HepG2 (cell line): ENCODE results near the gene MFAP4. TPM values are rescaled to one million over a fixed set of nuclear protein-coding genes. Genes with fewer than 3 reads are reported as not detected.

Source experiments
- FOXJ3 ChIP-seq: sonication (generic); formaldehyde crosslinking; IDR thresholded peaks from 2 replicates; pipeline ENCODE4 v1.4.0; 2020; ENCODE audit warnings: missing genetic modification reagents, mild to moderate bottlenecking, borderline replicate concordance
- JUND ChIP-seq: sonication (generic); formaldehyde crosslinking; IDR thresholded peaks from 2 replicates; pipeline ENCODE4 v1.8.0; 2022; ENCODE audit warnings: mild to moderate bottlenecking, missing genetic modification reagents
- MAFK ChIP-seq, 2 experiments: IDR thresholded peaks in 1 of 2; conservative IDR thresholded peaks in 1 of 2; 2 replicates each; pipeline ENCODE4 v1.6.1; 2011; ENCODE audit warnings: improper control_type of control experiment in 2 of 2, low read length in 2 of 2
- POGZ ChIP-seq: sonication (generic); formaldehyde crosslinking; IDR thresholded peaks from 2 replicates; pipeline ENCODE4 v1.4.0; 2020; ENCODE audit warnings: mild to moderate bottlenecking, missing genetic modification reagents
- RFXANK ChIP-seq: IDR thresholded peaks from 2 replicates; pipeline ENCODE4 v1.6.1; 2016
- SRY ChIP-seq: sonication (generic); formaldehyde crosslinking; IDR thresholded peaks from 2 replicates; pipeline ENCODE4 v1.8.0; 2022; ENCODE audit warnings: mild to moderate bottlenecking, missing genetic modification reagents
- THAP11 ChIP-seq: IDR thresholded peaks from 2 replicates; pipeline ENCODE4 v1.6.1; 2016; ENCODE audit warnings: missing biosample characterization, missing genetic modification reagents
- TOPORS ChIP-seq: sonication (generic); formaldehyde crosslinking; IDR thresholded peaks from 2 replicates; pipeline ENCODE4 v1.8.0; 2023; ENCODE audit warnings: mild to moderate bottlenecking, missing genetic modification reagents
- XBP1 ChIP-seq: sonication (generic); formaldehyde crosslinking; IDR thresholded peaks from 2 replicates; pipeline ENCODE4 v1.5.0; 2020; ENCODE audit warnings: missing genetic modification reagents
- ZFAT ChIP-seq: sonication (generic); formaldehyde crosslinking; conservative IDR thresholded peaks from 2 replicates; pipeline ENCODE4 v1.8.1; 2023; ENCODE audit warnings: missing genetic modification reagents, inconsistent platforms
- ZFX ChIP-seq: sonication (generic); formaldehyde crosslinking; IDR thresholded peaks from 2 replicates; pipeline ENCODE4 v1.4.0; 2020; ENCODE audit warnings: mild to moderate bottlenecking, low read depth, missing genetic modification reagents, moderate library complexity
- ZIK1 ChIP-seq: sonication (generic); formaldehyde crosslinking; IDR thresholded peaks from 2 replicates; pipeline ENCODE4 v1.5.0; 2020; ENCODE audit warnings: mild to moderate bottlenecking, low read depth, missing genetic modification reagents, borderline replicate concordance
- ZNF101 ChIP-seq: sonication (generic); formaldehyde crosslinking; IDR thresholded peaks from 2 replicates; pipeline ENCODE4 v1.4.0; 2020; ENCODE audit warnings: mild to moderate bottlenecking, low read depth, missing genetic modification reagents, borderline replicate concordance
- ZNF256 ChIP-seq: sonication (generic); formaldehyde crosslinking; conservative IDR thresholded peaks from 2 replicates; pipeline ENCODE4 v1.4.0; 2020; ENCODE audit warnings: missing genetic modification reagents
- ZNF263 ChIP-seq: sonication (generic); formaldehyde crosslinking; IDR thresholded peaks from 2 replicates; pipeline ENCODE4 v1.4.0; 2020; ENCODE audit warnings: missing genetic modification reagents
- ZNF264 ChIP-seq: sonication (generic); formaldehyde crosslinking; IDR thresholded peaks from 2 replicates; pipeline ENCODE4 v1.4.0; 2020; ENCODE audit warnings: missing genetic modification reagents
- ZNF446 ChIP-seq: sonication (generic); formaldehyde crosslinking; IDR thresholded peaks from 2 replicates; pipeline ENCODE4 v1.5.0; 2020; ENCODE audit warnings: mild to moderate bottlenecking, missing genetic modification reagents
- ZNF564 ChIP-seq: sonication (generic); formaldehyde crosslinking; IDR thresholded peaks from 2 replicates; pipeline ENCODE4 v1.8.1; 2023; ENCODE audit warnings: mild to moderate bottlenecking, missing genetic modification reagents
- ZNF737 ChIP-seq: sonication (generic); formaldehyde crosslinking; IDR thresholded peaks from 2 replicates; pipeline ENCODE4 v1.5.0; 2020; ENCODE audit warnings: missing genetic modification reagents, mild to moderate bottlenecking, borderline replicate concordance
- polyA plus RNA-seq, 8 experiments: library from polyadenylated mRNA; depleted of rRNA in 3 of 8; stranded (reverse) in 7 of 8; unstranded in 1 of 8; fragments of >200 nt; fragmentation: Illumina TruSeq in 4 of 8; extraction: Trizol in 4 of 8; gene quantifications; 2 replicates each; pipeline versions ENCODE4 v1.2.1 to v1.2.3, GENCODE V29; 2011 to 2016; ENCODE audit warnings: low read depth in 4 of 8, missing spikeins in 1 of 8, mixed read lengths in 1 of 8; ENCODE audit not compliant: insufficient read depth in 1 of 8
- total RNA-seq, 5 experiments: library from RNA; depleted of rRNA; stranded (reverse); fragments of >200 nt; fragmentation: Illumina TruSeq; extraction: Trizol; gene quantifications; 2 replicates each; pipeline ENCODE4 v1.2.3, GENCODE V29; 2016; ENCODE audit warnings: low read depth in 1 of 5
- TF ChIP-seq, protein P1 (sequence below): sonication (generic); formaldehyde crosslinking; IDR thresholded peaks from 2 replicates; pipeline ENCODE4 v1.4.0; 2020; ENCODE audit warnings: low read depth, mild to moderate bottlenecking, missing genetic modification reagents
- TF ChIP-seq, protein P2 (sequence below): sonication (generic); formaldehyde crosslinking; IDR thresholded peaks from 2 replicates; pipeline ENCODE4 v1.4.0; 2020; ENCODE audit warnings: missing genetic modification reagents, borderline replicate concordance
- TF ChIP-seq, protein P3 (sequence below): sonication (generic); formaldehyde crosslinking; IDR thresholded peaks from 2 replicates; pipeline ENCODE4 v1.4.0; 2020; ENCODE audit warnings: missing genetic modification reagents
- TF ChIP-seq, protein P4 (sequence below): sonication (generic); formaldehyde crosslinking; IDR thresholded peaks from 2 replicates; pipeline ENCODE4 v1.9.0; 2021; ENCODE audit warnings: missing genetic modification reagents, mild to moderate bottlenecking, borderline replicate concordance

MFAP4 gene
- total and polyA plus RNA-seq, 2 of the 13 experiments (the other 11 are each of a cell fraction or from before 2014, with no cell fraction given), result 0.08 TPM; not detected in 1

DNA sequence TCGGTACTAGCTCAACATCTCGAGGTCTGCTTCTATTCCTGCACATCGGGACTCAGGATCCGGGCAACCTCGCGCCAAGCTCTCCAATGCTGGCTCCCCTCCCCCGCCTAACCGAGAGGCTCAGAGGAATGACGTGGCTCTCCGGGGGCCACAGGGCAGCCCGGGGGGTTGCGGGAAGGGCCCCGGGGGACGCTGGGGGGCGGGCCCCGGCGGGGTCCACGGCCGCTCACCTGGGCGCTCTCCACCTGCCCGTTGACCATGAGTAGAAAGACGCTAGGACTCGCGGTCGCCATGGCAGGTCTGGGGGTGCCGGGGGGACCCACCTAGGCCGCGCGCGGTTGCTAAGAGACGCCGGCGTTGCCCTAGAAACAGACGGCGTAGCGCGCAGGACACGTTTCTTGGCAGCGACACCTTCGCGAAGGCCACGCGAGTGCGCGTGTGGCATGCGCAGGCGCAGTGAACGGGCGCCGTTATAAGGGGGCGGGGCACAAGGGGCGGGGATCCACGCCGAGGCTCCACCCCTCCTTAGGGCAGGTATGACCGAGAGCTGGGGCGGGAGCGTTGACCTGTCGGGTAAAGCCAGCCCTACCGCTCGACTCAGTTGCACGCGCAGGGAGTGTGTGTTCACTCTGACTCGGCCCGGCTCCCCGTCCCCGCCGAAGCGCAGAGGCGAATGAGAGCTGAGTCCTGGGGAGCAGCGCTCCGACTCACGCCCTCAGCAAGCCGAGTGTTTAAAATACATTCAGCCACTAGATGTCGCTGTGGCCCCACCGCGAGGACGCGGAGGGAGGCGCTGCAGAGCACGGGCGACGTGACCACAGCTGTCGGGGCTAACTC is 24.5 kb downstream of the MFAP4 start, which contains the start of gene B9D1 (continued):
- TF ChIP-seq, protein P1, sequence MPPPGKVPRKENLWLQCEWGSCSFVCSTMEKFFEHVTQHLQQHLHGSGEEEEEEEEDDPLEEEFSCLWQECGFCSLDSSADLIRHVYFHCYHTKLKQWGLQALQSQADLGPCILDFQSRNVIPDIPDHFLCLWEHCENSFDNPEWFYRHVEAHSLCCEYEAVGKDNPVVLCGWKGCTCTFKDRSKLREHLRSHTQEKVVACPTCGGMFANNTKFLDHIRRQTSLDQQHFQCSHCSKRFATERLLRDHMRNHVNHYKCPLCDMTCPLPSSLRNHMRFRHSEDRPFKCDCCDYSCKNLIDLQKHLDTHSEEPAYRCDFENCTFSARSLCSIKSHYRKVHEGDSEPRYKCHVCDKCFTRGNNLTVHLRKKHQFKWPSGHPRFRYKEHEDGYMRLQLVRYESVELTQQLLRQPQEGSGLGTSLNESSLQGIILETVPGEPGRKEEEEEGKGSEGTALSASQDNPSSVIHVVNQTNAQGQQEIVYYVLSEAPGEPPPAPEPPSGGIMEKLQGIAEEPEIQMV (CRISPR knock-in tag), result no peak
- TF ChIP-seq, protein P2, sequence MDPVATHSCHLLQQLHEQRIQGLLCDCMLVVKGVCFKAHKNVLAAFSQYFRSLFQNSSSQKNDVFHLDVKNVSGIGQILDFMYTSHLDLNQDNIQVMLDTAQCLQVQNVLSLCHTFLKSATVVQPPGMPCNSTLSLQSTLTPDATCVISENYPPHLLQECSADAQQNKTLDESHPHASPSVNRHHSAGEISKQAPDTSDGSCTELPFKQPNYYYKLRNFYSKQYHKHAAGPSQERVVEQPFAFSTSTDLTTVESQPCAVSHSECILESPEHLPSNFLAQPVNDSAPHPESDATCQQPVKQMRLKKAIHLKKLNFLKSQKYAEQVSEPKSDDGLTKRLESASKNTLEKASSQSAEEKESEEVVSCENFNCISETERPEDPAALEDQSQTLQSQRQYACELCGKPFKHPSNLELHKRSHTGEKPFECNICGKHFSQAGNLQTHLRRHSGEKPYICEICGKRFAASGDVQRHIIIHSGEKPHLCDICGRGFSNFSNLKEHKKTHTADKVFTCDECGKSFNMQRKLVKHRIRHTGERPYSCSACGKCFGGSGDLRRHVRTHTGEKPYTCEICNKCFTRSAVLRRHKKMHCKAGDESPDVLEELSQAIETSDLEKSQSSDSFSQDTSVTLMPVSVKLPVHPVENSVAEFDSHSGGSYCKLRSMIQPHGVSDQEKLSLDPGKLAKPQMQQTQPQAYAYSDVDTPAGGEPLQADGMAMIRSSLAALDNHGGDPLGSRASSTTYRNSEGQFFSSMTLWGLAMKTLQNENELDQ (CRISPR knock-in tag), result no peak
- TF ChIP-seq POGZ (CRISPR knock-in tag), result no peak
- 0 out of 2 replicates have a peak, but pooled peaks have one; percentile 51 for TF ChIP-seq ZNF564 (CRISPR knock-in tag)
- TF ChIP-seq ZIK1, result no peak
- TF ChIP-seq ZNF264 (CRISPR knock-in tag), result no peak
- no peak for TF ChIP-seq ZNF737 (CRISPR knock-in tag)
- no peak for TF ChIP-seq MAFK (conservative IDR thresholded peaks at IDR 0.05 in 1 of 2, IDR thresholded peaks at IDR 0.05 in 1 of 2; ENCODE audit: low read length in 2 of 2)
- TF ChIP-seq ZFAT (CRISPR knock-in tag), result no peak
- TF ChIP-seq ZNF446 (CRISPR knock-in tag), result no peak; the same call in 1 of the 2 replicates
- TF ChIP-seq XBP1 (CRISPR knock-in tag), result no peak
- TF ChIP-seq, protein P3, sequence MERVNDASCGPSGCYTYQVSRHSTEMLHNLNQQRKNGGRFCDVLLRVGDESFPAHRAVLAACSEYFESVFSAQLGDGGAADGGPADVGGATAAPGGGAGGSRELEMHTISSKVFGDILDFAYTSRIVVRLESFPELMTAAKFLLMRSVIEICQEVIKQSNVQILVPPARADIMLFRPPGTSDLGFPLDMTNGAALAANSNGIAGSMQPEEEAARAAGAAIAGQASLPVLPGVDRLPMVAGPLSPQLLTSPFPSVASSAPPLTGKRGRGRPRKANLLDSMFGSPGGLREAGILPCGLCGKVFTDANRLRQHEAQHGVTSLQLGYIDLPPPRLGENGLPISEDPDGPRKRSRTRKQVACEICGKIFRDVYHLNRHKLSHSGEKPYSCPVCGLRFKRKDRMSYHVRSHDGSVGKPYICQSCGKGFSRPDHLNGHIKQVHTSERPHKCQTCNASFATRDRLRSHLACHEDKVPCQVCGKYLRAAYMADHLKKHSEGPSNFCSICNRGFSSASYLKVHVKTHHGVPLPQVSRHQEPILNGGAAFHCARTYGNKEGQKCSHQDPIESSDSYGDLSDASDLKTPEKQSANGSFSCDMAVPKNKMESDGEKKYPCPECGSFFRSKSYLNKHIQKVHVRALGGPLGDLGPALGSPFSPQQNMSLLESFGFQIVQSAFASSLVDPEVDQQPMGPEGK, result peak; percentile 67; the same call in 1 of the 2 replicates
- TF ChIP-seq SRY, result peak; percentile 31; the same call in 1 of the 2 replicates
- TF ChIP-seq, protein P4, sequence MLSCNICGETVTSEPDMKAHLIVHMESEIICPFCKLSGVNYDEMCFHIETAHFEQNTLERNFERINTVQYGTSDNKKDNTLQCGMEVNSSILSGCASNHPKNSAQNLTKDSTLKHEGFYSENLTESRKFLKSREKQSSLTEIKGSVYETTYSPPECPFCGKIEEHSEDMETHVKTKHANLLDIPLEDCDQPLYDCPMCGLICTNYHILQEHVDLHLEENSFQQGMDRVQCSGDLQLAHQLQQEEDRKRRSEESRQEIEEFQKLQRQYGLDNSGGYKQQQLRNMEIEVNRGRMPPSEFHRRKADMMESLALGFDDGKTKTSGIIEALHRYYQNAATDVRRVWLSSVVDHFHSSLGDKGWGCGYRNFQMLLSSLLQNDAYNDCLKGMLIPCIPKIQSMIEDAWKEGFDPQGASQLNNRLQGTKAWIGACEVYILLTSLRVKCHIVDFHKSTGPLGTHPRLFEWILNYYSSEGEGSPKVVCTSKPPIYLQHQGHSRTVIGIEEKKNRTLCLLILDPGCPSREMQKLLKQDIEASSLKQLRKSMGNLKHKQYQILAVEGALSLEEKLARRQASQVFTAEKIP (CRISPR knock-in tag), result no peak
- TF ChIP-seq RFXANK (CRISPR knock-in tag), result peak; percentile 98
- no peak for TF ChIP-seq JUND (CRISPR knock-in tag)
- peak; percentile 88 for TF ChIP-seq ZFX (CRISPR knock-in tag)
- no peak for TF ChIP-seq ZNF101 (CRISPR knock-in tag)
- TF ChIP-seq TOPORS (CRISPR knock-in tag), result 0 out of 2 replicates have a peak, but pooled peaks have one; percentile 42
- 0 out of 2 replicates have a peak, but pooled peaks have one; percentile 72 for TF ChIP-seq ZNF263 (CRISPR knock-in tag)
- peak; percentile 66 for TF ChIP-seq THAP11 (CRISPR knock-in tag)
- no peak for TF ChIP-seq FOXJ3 (CRISPR knock-in tag)
- no peak for TF ChIP-seq ZNF256 (CRISPR knock-in tag)
